Hematopoietic multipotent progenitor cell treated with erythropoietin and hydrocortisone succinate and interleukin-3 and kit ligand, for 4 days (in vitro differentiated cells): ENCODE measurements around the gene WDR59.
A peak's percentile ranks its signal among the peaks of the same experiment; 100 is the strongest.

Experiments
- DNase-seq: peaks from one replicate; pipeline ENCODE4 v3.0.0-alpha.2; 2015

The WDR59 gene

GRCh38 chr16:74902161-74902560 lies 82.8 kb downstream of the WDR59 start:
- DNase-seq, result peak; percentile 62

GRCh38 chr16:74901606-74902005 lies 83.3 kb downstream of the WDR59 start:
- DNase-seq, result no peak

- no peak for DNase-seq
These were observed 85.1 kb downstream of the WDR59 start for GRCh38 chr16:74899816-74900215.

GRCh38 chr16:74898659-74899058 lies 86.3 kb downstream of the WDR59 start:
- DNase-seq, result no peak

- DNase-seq, result no peak
These were observed 88.2 kb downstream of the WDR59 start for GRCh38 chr16:74896389-74897370.

GRCh38 chr16:74893541-74893940 lies 91.4 kb downstream of the WDR59 start:
- DNase-seq, result no peak

GRCh38 chr16:74892574-74893461 lies 92.1 kb downstream of the WDR59 start:
- DNase-seq, result no peak

- DNase-seq, result no peak
These were observed 96.0 kb downstream of the WDR59 start for GRCh38 chr16:74888888-74889287.

GRCh38 chr16:74888232-74888862 lies 96.6 kb downstream of the WDR59 start:
- no peak for DNase-seq

- no peak for DNase-seq
These were observed 97.8 kb downstream of the WDR59 start for GRCh38 chr16:74887084-74887483.

GRCh38 chr16:74877706-74878105 lies 107.2 kb downstream of the WDR59 start:
- DNase-seq, result no peak

- no peak for DNase-seq
These were observed 109.9 kb downstream of the WDR59 start for GRCh38 chr16:74874912-74875546.

- DNase-seq, result no peak
These were observed 110.8 kb downstream of the WDR59 start for GRCh38 chr16:74874123-74874522.

- no peak for DNase-seq
These were observed 112.6 kb downstream of the WDR59 start for GRCh38 chr16:74872302-74872701.

- no peak for DNase-seq
These were observed 113.3 kb downstream of the WDR59 start for GRCh38 chr16:74871608-74872007.

- no peak for DNase-seq
These were observed 116.4 kb downstream of the WDR59 start for GRCh38 chr16:74868501-74868900.

- DNase-seq, result no peak
These were observed 116.9 kb downstream of the WDR59 start for GRCh38 chr16:74868035-74868434.

- DNase-seq, result no peak
These were observed 117.6 kb downstream of the WDR59 start for GRCh38 chr16:74867281-74867849.

- no peak for DNase-seq
These were observed 118.9 kb downstream of the WDR59 start for GRCh38 chr16:74865922-74866598.

GRCh38 chr16:74862743-74863244 lies 122.1 kb downstream of the WDR59 start:
- peak; percentile 80 for DNase-seq

GRCh38 chr16:74852500-74852875 lies 132.4 kb downstream of the WDR59 start:
- DNase-seq, result no peak
